ENCODE results near the gene PI16. TPM values are rescaled to one million over a fixed set of nuclear protein-coding genes. Genes with fewer than 3 reads are reported as not detected.

The PI16 gene
- total RNA-seq, 1 experiment from 2014 or later = not detected

GRCh38 chr6:36983538-36983937 lies 29.0 kb downstream of the PI16 start:
- no peaks in the 10 kb centered on the region for H3K9me3 ChIP-seq (ENCODE audit: control insufficient read depth, insufficient read depth, low read depth, low read length)
- peaks cover 27% of the 10 kb centered on the region for H3K4me1 ChIP-seq (ENCODE audit: control insufficient read depth, insufficient read depth, low read length)
- intact Hi-C loops (cut with micrococcal nuclease; ENCODE audit: unreplicated experiment) = loop anchor here (10.0 kb wide), 1 partner anchor 99 kb away; the partner anchor contains the start of gene C6orf89
- DNase-seq (ENCODE audit: low read depth, low spot score) (no peak), ATAC-seq (no peak)
- H3K4me3 ChIP-seq (ENCODE audit: low read depth in 2 of 2, low read length in 2 of 2) = no peak overlapping the region
- ChIA-PET CTCF (no interaction called here), POLR2A (interaction anchor here (0.6 kb wide), 1 partner anchor 35 kb away, joined by 3 read pairs; no protein-coding TSS in a partner anchor)
- no TSS peak for BruUV-seq (replicated peaks)
- H3K27me3 ChIP-seq (ENCODE audit: control insufficient read depth, insufficient read depth, low read length) = no peaks in the 10 kb centered on the region
- peaks cover 7% of the 10 kb centered on the region; the same call in 1 of the 2 replicates for H3K36me3 ChIP-seq (ENCODE audit: control insufficient read depth, insufficient read depth, low read length)
- no peak for TF ChIP-seq TCF7L2 (IDR thresholded peaks at IDR 0.05; ENCODE audit: low read depth, low read length)
- no peak for TF ChIP-seq CTCF (IDR thresholded peaks at IDR 0.05)
- no peak for TF ChIP-seq SIN3A (IDR thresholded peaks at IDR 0.05; ENCODE audit: borderline replicate concordance, insufficient read depth, low read depth, low read length)
- no peak for TF ChIP-seq REST (IDR thresholded peaks at IDR 0.05; ENCODE audit: insufficient read depth in 1 of 2, low read depth in 2 of 2, low read length in 1 of 2)
- no peak for TF ChIP-seq POLR2AphosphoS5 (IDR thresholded peaks at IDR 0.05; ENCODE audit: low read depth, low read length)
- in situ Hi-C loops (cut with HindIII; ENCODE audit: low pct_unique_long_range_greater_than_20kb, low sequenced_read_pairs) = no loop called here
- H3K27ac ChIP-seq (ENCODE audit: low read length) = no peak overlapping the region

DNA sequence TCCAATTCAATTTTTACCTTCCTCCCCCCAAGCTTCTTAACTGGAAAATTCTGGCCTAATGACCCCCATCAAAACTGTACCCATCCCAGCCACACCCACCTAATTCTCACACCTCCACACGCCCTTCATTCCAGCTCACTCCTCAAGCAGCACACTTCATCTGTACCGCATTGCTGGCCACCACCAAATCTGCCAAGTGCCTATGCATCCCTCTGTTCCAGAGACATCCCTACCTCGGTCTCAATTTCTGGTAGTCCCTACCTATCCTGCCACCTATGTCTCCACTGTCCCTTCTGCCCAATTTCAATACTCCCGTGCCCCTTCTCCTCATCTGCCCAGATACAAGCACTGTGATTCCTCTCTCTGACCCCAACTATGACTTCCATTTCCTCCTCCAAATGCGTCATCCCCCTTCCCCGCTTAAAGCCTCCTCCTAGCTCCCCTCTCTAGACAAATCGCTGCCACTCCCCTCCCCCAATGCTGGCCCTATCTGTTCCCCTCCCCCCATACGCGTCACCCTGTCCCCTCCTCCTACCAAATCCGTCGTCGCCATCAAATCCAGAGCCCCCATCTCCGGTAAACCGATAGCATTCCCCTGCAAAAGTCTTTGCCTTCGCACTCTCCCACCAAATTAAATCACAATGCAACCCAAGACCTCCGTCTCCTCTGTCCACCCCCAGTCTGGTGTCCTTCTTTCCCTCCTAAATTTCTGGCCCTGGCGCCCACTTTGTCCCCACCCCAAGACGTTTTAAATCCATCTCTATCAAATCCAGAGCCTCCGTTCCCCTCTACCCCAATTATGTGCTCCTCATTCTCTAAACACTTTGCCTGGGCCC lies 30.3 kb downstream of the PI16 start:
- Histone ChIP-seq H3K4me1 (ENCODE audit: control insufficient read depth, insufficient read depth, low read length) (peaks cover 25% of the 10 kb centered on the region), H3K9me3 (ENCODE audit: control insufficient read depth, insufficient read depth, low read depth, low read length) (no peaks in the 10 kb centered on the region), H3K36me3 (ENCODE audit: control insufficient read depth, insufficient read depth, low read length) (peaks cover 5% of the 10 kb centered on the region; the same call in 1 of the 2 replicates), H3K4me3 (ENCODE audit: low read depth in 2 of 2, low read length in 2 of 2) (peak overlapping the region; percentile 72 to 97), H3K27me3 (ENCODE audit: control insufficient read depth, insufficient read depth, low read length) (no peaks in the 10 kb centered on the region), H3K27ac (ENCODE audit: low read length) (peak overlapping the region; percentile 81)
- POLR2A ChIA-PET = interaction anchor here (0.6 kb wide), 3 partner anchors 199 to 265 kb away, joined by 5 to 11 read pairs (median 5); no protein-coding TSS in a partner anchor
- CTCF ChIA-PET = no interaction called here
- intact Hi-C loops (cut with micrococcal nuclease; ENCODE audit: unreplicated experiment) = loop anchor here (10.0 kb wide), 1 partner anchor 100 kb away; the partner anchor contains the start of gene C6orf89
- no peak for TF ChIP-seq TCF7L2 (IDR thresholded peaks at IDR 0.05; ENCODE audit: low read depth, low read length)
- TF ChIP-seq CTCF (IDR thresholded peaks at IDR 0.05) = no peak
- no peak for TF ChIP-seq POLR2AphosphoS5 (IDR thresholded peaks at IDR 0.05; ENCODE audit: low read depth, low read length)
- TF ChIP-seq REST (IDR thresholded peaks at IDR 0.05; ENCODE audit: insufficient read depth in 1 of 2, low read depth in 2 of 2, low read length in 1 of 2) = no peak
- TF ChIP-seq SIN3A (IDR thresholded peaks at IDR 0.05; ENCODE audit: borderline replicate concordance, insufficient read depth, low read depth, low read length) = no peak
- no peak for ATAC-seq
- no TSS peak for BruUV-seq (replicated peaks)
- in situ Hi-C loops (cut with HindIII; ENCODE audit: low pct_unique_long_range_greater_than_20kb, low sequenced_read_pairs) = no loop called here
- no peak for DNase-seq (ENCODE audit: low read depth, low spot score)

Data from Panc1 (cell line).